ENCODE measurements around the gene ERRFI1.
A peak's percentile ranks its signal among the peaks of the same experiment; 100 is the strongest.
"Not testable (repeated sequence)": the region's sequence is repeated elsewhere in the genome, so short reads cannot be mapped to it uniquely, and the experiment has no call there.

The ERRFI1 gene

DNA sequence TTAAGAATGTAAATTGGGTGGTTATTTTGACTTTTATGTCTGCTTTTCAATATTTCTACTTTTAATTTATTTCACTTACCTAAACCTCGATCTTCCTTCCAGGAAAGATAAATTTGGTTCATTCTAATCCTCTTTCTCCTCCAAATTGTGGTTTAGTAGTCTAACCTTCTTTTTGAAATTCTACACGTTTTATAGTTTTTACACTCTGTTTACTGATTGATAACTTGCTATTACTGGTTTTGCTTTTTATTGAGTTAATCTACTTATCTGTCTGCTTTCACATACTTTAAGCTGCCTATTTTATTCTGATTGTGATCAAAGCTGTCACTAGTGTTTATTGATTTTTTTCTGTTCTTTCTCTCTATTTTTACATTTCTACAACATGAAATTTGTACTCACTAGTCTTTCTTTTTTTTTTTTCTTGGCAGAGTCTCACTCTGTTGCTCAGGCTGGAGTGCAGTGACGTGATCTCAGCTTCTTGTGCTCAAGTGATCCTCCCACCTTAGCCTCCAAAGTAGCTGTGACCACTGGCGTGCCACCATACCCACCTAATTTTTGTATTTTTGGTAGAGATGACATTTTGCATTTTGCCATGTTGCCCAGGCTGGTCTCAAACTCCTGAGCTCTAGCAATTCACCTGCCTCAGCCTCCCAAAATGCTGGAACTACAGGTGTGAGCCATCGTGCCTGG lies 27.9 kb upstream of the ERRFI1 start:
- H3K4me2 ChIP-seq (ENCODE audit: low read length) = 0 out of 2 replicates have a peak overlapping the region, but pooled peaks have one; percentile 18
- no peak for TF ChIP-seq EZH2phosphoT487 (IDR thresholded peaks at IDR 0.05; ENCODE audit: low read depth)
- TF ChIP-seq, protein P1, sequence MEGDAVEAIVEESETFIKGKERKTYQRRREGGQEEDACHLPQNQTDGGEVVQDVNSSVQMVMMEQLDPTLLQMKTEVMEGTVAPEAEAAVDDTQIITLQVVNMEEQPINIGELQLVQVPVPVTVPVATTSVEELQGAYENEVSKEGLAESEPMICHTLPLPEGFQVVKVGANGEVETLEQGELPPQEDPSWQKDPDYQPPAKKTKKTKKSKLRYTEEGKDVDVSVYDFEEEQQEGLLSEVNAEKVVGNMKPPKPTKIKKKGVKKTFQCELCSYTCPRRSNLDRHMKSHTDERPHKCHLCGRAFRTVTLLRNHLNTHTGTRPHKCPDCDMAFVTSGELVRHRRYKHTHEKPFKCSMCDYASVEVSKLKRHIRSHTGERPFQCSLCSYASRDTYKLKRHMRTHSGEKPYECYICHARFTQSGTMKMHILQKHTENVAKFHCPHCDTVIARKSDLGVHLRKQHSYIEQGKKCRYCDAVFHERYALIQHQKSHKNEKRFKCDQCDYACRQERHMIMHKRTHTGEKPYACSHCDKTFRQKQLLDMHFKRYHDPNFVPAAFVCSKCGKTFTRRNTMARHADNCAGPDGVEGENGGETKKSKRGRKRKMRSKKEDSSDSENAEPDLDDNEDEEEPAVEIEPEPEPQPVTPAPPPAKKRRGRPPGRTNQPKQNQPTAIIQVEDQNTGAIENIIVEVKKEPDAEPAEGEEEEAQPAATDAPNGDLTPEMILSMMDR (IDR thresholded peaks at IDR 0.05; ENCODE audit: low read depth, low read length) = no peak
- H3K79me2 ChIP-seq (ENCODE audit: low read length) = no peaks in the 10 kb centered on the region
- no peak overlapping the region for H3K9ac ChIP-seq (ENCODE audit: low read length)
- peaks cover 24% of the 10 kb centered on the region for H3K4me1 ChIP-seq (ENCODE audit: low read length)
- peak overlapping the region; percentile 75; the same call in 1 of the 2 replicates for H2AFZ ChIP-seq (ENCODE audit: low read depth, low read length)
- H3K36me3 ChIP-seq (replicated peaks; ENCODE audit: low read depth, low read length) = no peaks in the 10 kb centered on the region
- no peak overlapping the region for H3K4me3 ChIP-seq (ENCODE audit: low read length)
- no peaks in the 10 kb centered on the region for H4K20me1 ChIP-seq (ENCODE audit: insufficient read depth, low read length)
- H3K27ac ChIP-seq (ENCODE audit: low read length) = no peak overlapping the region
- H3K9me3 ChIP-seq (ENCODE audit: insufficient read depth, low read length) = no peaks in the 10 kb centered on the region
- no peaks in the 10 kb centered on the region for H3K27me3 ChIP-seq (ENCODE audit: low read depth, low read length)

- Histone ChIP-seq H3K4me1 (ENCODE audit: low read length) (peaks cover 24% of the 10 kb centered on the region), H3K27ac (ENCODE audit: low read length) (no peak overlapping the region), H3K9me3 (ENCODE audit: insufficient read depth, low read length) (no peaks in the 10 kb centered on the region), H3K4me2 (ENCODE audit: low read length) (no peak overlapping the region), H3K9ac (ENCODE audit: low read length) (no peak overlapping the region), H2AFZ (ENCODE audit: low read depth, low read length) (no peak overlapping the region), H3K4me3 (ENCODE audit: low read length) (no peak overlapping the region), H3K79me2 (ENCODE audit: low read length) (no peaks in the 10 kb centered on the region), H3K36me3 (replicated peaks; ENCODE audit: low read depth, low read length) (no peaks in the 10 kb centered on the region), H4K20me1 (ENCODE audit: insufficient read depth, low read length) (no peaks in the 10 kb centered on the region), H3K27me3 (ENCODE audit: low read depth, low read length) (no peaks in the 10 kb centered on the region)
- no peak for TF ChIP-seq EZH2phosphoT487 (IDR thresholded peaks at IDR 0.05; ENCODE audit: low read depth)
- TF ChIP-seq, protein P1 (IDR thresholded peaks at IDR 0.05; ENCODE audit: low read depth, low read length) = no peak
Observed at GRCh38 chr1:8051650-8052049, 25.5 kb upstream of the ERRFI1 start.

DNA sequence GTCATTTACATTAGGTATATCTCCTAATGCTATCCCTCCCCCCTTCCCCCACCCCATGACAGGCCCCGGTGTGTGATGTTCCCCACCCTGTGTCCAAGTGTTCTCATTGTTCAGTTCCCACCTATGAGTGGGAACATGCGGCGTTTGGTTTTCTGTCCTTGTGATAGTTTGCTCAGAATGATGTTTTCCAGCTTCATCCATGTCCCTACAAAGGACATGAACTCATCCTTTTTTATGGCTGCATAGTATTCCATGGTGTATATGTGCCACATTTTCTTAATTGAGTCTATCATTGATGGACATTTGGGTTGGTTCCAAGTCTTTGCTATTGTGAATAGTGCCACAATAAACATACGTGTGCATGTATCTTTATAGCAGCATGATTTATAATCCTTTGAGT lies 23.1 kb upstream of the ERRFI1 start:
- H3K4me2 ChIP-seq (ENCODE audit: low read length); H3K36me3 ChIP-seq (replicated peaks; ENCODE audit: low read depth, low read length); H3K9me3 ChIP-seq (ENCODE audit: insufficient read depth, low read length); H3K9ac ChIP-seq (ENCODE audit: low read length); H3K27me3 ChIP-seq (ENCODE audit: low read depth, low read length); H3K27ac ChIP-seq (ENCODE audit: low read length); H4K20me1 ChIP-seq (ENCODE audit: insufficient read depth, low read length); H2AFZ ChIP-seq (ENCODE audit: low read depth, low read length); H3K4me3 ChIP-seq (ENCODE audit: low read length); H3K79me2 ChIP-seq (ENCODE audit: low read length): not testable (repeated sequence)
- H3K4me1 ChIP-seq (ENCODE audit: low read length) = peaks cover 24% of the 10 kb centered on the region

GRCh38 chr1:8047686-8048445 lies 21.8 kb upstream of the ERRFI1 start:
- no peaks in the 10 kb centered on the region for H3K36me3 ChIP-seq (replicated peaks; ENCODE audit: low read depth, low read length)
- no peak overlapping the region for H3K27ac ChIP-seq (ENCODE audit: low read length)
- H3K9me3 ChIP-seq (ENCODE audit: insufficient read depth, low read length) = no peaks in the 10 kb centered on the region
- no peak overlapping the region for H3K9ac ChIP-seq (ENCODE audit: low read length)
- no peaks in the 10 kb centered on the region for H4K20me1 ChIP-seq (ENCODE audit: insufficient read depth, low read length)
- no peaks in the 10 kb centered on the region for H3K27me3 ChIP-seq (ENCODE audit: low read depth, low read length)
- no peak overlapping the region for H2AFZ ChIP-seq (ENCODE audit: low read depth, low read length)
- H3K79me2 ChIP-seq (ENCODE audit: low read length) = no peaks in the 10 kb centered on the region
- no peak overlapping the region for H3K4me2 ChIP-seq (ENCODE audit: low read length)
- H3K4me1 ChIP-seq (ENCODE audit: low read length) = peaks cover 12% of the 10 kb centered on the region
- TF ChIP-seq EZH2phosphoT487 (IDR thresholded peaks at IDR 0.05; ENCODE audit: low read depth) = no peak
- TF ChIP-seq, protein P1 (IDR thresholded peaks at IDR 0.05; ENCODE audit: low read depth, low read length) = no peak
- no peak overlapping the region for H3K4me3 ChIP-seq (ENCODE audit: low read length)
